HG03354 (cell line): ENCODE data around the gene NEK2.
"Not testable (repeated sequence)": the region's sequence is repeated elsewhere in the genome, so short reads cannot be mapped to it uniquely, and the experiment has no call there.

Experiments used
- ATAC-seq: cut with Tn5 transposase; IDR thresholded peaks from one replicate; pipeline ENCODE4 v1.9.1; 2021; ENCODE audit warnings: mild to moderate bottlenecking; ENCODE audit not compliant: unreplicated experiment, poor library complexity, severe bottlenecking

NEK2 gene

DNA sequence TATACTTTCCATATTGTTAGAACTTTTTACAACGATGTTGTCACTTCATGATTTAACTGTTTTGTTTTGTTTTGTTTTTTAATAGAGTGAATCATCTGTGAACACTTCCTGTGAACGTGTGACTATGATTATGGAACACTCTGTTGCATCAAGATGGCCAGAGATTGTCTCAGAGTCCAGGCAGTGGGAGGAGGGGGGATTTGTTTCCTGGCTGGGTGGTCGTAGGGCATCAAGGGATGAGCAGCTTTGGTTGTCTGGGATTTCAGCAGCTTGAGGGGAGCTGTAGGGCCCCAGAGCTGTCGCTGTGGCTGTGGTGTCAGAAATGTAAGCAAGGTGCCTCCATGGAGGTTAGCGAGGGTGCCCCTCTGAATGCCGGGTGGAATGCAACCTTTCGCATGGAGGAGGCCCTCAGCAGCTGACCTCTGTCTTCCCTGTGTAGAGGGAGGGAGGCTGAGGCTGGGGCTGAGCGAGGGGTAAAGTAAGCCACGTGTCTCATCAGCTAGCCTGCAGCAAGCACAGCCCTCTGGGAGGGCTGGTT is 21.4 kb downstream of the NEK2 start:
- no peak for ATAC-seq

DNA sequence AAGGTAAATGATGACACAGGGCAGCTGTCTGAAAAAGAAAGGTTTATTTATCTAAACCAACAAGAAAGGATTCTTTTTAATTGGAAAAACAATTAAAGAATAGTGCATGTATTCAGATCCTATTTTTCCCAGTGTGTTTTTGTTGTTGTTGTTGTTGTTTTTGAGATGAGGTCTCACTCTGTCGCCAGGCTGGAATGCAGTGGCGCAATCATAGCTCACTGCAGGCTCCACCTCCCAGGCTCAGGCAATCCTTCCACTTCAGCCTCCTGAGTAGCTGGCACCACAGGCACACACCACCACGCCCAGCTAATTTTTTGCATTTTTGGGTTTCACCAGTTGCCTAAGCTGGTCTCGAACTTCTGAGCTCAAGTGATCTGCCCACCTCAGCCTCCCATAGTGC is 22.1 kb downstream of the NEK2 start:
- ATAC-seq: no peak

DNA sequence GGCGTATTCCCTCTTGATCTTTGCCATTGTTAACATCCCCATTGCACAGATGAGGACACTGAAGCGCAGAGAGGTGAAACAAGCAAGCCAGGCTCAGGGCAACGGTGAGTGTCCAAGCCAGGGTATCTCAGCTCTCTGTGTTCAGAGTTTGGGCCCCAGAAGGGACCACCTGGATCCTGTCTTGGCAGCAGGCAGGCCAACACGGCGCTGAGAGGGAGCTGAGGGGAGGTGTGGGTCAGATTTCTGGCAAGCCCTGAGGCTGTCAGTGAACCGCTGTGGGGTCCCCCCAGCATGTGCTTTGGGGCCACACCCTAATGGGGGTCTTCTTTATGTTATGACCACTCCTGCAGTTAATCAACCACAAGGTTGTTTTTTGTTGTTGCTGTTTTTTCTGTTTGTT is 23.1 kb downstream of the NEK2 start:
- no peak for ATAC-seq

DNA sequence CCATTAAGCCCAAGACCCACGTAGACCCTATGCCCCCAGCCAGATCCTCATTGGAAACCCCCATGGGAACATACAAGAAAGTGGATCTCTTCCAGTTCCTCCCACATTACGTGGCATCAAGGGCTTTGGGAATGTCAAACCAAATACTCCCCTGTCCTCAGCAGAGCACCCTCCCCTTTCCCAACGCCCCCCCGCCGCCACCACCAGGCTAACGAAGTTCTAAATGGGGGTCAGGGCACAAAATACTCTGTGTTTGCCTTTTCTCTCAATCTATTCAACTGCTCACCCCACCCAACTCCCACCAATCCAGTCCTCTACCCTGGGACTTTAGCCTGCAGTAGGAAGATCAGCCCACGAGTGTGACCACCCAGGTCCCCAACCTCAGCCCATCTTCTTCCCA is 24.5 kb downstream of the NEK2 start:
- ATAC-seq: no peak

DNA sequence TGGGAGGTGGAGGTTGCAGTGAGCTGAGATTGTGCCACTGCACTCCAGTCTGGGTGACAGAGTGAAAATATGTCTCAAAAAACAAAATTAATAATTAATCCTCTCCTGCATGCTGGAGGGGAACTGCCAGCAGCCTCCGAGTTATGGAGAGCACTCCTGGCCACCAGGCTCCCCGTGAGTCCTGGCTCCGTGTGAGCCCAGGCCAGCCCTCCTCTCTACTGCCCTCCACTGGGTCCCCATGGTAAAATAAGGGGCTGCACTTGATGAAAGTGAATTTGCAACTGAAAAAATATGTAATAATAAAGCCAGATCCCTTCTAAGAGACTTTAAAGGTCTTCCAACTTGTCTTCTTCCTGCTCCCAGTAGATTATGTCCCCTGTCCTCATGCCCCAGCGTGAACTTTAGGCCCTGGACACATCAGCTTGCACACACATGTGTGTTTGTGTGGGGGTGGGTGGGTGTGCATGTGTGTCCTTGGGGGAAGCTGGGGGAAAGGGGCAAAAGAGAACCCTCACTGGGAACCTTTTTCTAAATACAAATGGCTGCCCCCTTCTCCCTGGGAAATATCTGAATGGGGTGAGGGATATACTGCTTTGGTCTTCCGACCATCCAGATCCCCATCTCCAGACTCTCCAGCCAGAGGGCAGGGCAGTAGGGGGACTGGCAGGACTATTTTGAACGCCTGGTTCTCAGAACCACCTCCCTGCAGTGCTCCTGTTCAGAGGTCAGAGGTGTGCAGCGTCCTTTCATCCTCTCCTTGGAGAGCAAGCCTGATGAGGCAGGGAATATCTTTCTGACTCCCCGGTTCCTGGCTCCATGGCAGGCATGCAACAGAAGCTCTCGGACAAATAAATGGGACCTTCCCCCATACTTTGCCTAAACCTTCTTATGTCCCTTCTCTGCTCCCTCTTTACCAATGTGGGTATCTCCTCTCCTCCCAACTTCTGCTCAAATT is 26.2 kb downstream of the NEK2 start:
- peak; percentile 95 for ATAC-seq

DNA sequence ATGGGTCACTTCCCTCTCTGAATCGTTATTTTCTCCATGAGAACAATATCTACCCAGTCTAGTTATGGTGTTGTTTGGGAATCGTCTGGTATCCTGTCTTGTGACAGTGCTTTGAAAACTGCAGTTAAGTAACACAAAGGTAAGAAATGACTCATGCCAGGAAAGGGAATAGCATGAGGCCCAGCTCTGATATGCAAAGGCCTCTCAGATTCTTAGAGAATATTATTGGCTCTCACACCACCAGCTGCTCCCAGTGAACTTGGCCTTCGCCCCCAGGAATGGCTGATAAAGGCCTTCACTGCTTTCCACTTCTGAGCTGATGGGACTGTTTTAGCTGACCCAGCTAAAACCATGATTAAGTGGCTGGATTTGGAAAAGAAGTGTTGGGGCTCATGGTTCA is 27.1 kb downstream of the NEK2 start:
- ATAC-seq: no peak

DNA sequence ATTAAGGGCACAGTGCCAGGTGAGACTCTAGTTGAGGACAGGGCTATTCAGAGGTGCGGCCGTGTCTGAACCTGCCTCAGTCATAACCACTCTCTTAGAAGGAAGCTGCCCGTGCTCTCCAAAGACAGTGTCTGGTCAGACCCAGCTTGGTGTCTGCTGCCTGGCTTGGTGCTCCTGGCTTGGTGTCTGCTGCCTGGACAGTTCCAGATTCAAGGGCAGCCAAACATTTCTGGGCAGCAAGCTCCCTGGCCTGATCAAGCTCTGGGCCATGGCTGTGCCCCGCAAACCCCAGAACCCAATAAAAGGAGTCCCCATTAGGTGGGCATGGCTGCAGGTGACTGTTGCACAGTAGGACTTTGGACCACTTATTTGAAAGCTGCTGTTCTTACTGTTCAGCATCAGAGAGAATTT is 27.7 kb downstream of the NEK2 start:
- no peak for ATAC-seq

DNA sequence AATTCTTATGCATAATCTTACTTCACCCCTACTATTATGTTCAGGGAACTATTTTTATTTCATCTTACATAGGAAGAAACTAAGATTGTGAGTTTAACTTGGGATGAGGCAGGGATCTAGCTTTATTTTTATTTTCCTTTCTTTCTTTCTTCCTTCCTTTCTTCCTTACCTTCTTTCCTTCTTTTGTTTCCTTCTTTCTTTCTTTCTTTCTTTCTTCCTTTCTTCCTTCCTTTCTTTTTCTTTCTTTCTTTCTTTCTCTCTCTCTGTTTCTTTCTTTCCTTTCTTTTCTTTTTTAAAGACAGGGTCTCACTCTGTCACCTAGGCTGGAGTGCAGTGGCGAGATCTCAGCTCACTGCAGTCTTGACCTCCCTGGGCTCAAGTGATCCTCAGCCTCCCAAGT is 28.9 kb downstream of the NEK2 start:
- ATAC-seq: no peak

DNA sequence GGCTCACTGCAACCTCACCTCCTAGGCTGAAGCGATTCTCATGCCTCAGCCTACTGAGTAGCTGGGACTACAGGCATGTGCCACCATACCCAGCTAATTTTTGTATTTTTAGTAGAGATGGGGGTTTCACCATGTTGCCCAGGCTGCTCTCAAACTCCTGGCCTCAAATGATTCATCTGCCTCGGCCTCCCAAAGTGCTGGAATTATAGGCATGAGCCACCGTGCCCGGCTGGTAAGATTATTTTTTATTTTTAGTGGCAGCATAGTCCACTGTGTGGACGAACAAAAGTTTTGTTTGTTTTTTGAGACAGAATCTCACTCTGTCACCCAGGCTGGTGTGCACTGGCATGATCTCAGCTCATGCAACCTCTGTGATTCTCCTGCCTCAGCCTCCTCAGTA is 29.8 kb downstream of the NEK2 start:
- ATAC-seq: not testable (repeated sequence)

DNA sequence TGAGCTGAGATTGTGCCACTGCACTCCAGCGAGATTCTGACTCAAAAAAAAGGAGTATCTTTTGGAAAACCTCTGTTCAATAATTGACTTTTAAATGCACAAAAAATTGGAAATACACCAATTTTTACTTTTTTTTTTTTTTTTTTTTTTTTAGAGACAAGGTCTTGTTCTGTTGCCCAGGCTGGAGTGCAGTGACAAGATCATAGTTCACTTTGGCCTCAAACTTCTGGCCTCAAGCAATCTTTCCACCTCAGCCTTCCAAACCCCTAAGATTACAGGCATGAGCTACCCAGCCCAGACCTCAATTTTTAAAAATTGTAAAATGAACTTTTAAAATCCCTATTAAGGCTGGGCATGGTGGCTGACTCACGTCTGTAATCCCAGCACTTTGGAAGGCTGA is 30.8 kb downstream of the NEK2 start:
- no peak for ATAC-seq

DNA sequence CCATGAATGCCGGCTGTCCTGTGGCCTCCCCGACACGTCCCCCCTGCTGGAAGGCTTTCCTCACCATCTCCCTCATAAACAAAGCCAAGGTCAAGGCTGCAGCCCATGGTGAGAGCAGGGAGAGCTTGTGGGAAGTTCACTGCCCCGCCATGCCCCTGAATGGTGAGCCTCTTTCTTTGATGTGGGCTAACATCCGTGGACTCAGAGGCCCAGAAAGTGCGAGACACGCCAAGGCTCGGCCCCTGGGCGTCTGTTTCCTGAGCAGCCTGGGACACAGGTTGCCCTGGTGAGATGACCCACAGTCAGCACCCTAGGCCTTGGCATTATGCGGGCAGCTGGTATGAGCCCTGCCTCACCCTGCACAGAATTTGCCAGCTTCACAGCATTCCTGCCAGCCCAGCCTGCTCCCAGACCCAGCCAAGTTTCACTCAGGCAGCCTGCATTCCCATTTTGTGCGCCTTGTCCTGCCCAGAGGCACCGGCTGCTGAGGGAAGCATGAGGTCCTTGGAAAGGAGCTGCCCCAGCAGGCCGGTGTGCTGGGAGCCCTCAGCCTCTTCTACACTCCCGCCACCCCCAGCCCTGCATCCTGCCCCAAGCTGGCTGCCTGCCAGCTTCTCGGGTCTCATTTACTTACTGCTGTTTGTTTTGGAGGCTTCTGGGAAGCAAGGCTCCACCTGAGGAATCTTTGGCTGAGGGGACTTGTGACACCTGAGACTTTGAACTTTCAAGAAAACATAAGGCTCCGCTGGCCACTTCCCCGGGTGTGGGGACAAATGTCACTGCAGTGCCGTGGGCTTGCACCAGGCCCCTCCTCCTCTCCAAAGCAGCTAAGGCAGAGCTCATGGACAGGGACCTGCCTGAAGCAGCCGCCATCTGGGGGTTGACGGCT is 31.9 kb downstream of the NEK2 start:
- no peak for ATAC-seq

DNA sequence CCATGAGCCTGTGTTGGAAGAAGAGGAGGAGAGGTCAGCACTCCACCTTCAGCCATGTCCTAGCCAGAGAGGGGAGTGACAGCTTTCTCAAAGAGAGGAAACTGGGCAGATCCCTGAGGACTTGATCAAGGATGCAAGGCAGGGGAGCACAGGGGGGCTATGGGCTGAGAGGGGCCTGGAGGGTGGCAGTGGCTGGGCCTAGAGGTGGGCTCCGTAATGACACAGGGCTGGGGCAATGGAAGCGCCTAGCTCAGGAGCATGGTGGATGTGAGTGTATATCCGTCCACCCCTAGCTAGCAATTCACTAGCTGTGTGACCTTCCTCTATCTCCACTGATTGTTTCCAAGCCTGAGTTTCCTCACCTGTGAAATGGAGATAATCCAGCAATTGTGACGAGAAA is 32.6 kb downstream of the NEK2 start:
- ATAC-seq: no peak

DNA sequence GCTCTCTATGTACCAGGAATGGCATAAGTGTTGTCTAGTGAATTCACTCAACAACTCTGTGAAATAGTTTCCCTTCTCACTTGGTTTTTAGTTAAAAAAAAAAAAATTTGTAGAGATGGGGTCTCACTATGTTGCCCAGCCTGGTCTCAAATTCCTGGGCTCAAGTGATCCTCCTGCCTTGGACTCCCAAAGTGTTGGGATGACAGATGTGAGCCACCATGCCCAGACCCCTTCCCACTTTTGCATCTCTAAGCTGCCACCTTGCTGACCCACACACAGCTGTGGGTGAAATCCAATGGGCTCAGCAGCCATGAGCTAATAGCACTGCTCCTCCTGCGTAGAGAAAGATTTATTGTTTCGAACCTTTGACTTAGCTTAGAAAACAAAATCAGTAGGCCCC is 33.5 kb downstream of the NEK2 start:
- no peak for ATAC-seq

DNA sequence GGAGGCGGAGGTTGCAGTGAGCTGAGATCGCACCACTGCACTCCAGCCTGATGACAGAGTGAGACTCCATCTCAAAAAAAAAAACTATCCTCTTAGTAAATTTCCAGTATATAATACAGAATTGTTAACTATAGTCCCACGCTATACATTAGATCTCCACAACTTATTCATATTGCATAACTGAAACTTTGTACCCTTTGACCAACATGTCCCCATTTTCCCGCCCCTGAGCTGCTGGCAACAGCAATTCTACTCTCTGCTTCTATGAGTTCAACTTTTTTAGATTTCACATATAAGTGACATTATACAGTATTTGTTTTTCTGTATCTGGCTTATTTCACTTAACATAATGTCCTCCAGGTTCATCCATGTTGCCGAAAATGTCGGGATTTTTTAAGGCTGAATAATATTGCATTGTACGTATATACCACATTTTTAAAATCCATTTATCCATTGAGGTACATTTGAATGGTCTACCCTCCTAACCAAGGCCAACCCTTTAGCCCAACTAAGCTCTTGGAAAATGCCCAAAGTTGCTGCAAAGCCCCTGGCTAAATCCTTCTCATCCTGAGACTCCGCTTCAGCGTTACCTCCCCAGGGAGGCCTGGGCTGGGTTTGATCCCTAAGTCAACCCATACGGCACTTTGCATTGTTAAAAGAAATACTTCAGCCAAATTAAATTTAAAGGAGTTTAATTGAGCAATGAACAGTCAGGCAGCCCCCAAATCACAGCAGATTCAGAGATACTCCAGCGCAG is 34.2 kb downstream of the NEK2 start:
- ATAC-seq: no peak

DNA sequence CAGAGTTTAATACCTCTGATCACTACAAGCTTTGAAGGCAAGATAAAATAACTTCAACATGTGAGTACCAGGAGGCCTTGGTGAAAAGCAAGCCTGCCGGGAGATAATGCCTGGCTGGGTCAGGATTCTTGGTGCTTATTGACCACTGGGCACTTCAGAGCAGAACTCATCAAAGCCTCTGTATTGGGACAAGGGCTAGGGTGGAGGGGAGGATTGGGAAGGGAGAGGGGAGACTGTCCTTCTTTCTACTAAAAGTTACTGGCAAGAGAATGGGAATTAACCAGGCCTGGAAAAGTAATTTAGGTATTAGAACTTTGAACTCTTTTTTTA is 35.2 kb downstream of the NEK2 start:
- no peak for ATAC-seq

DNA sequence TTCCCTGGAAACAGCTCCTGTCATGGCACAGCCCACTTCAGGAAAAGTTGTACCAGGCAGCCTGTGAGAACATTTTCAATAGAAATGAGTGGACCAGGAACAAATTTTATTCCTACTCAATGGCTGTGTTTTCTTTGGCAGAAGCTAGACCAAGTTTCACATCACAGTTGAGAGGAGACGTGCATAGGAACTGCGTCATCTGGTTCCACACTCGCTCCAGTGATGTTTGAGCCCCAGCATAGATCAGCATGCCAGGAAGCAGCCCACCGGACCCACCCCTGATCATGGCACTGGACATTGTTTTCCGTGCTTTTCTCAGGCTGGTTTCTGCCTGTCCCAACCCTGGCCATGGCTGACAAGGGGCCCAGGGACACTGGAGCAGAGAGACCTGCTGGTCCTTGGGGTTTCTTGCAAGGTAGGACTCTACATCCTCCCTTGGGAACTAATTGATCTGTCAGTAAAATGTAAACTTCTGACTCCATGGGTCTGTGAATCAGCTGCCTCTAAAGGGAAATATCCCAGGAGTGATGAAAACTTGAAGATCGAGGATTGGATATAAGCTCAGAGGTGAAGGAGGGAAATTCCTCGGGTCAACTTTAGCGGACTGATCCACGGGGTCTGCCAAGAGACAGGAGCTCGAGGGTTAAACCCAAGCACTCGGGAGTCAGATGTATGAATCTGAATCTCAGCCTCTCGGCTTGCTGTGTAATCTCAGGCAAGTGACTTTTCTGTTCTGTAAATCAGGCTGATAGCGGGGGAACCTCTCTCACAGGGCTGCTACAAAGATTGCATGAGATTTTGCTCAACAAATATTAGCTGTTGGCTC is 35.7 kb downstream of the NEK2 start:
- ATAC-seq: no peak

DNA sequence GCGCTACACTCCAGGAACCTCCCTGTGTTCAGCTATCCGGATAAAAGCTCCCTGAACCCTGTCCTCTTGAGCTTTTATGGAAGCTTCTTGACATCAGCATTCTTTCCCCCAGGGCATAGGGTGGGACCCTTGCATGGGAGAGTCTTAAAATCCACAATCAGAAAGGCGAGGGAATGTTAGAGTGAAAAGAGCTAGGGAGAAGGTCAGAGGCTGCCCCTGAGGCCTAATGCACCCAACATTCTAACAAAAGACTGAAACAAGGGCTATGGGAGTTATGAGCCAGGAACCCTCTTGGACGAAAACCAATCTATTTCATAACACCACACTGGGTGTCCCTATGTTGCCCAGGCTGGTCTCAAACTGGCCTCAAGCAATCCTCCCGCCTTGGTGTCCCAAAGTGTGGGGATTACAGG is 36.7 kb downstream of the NEK2 start:
- ATAC-seq: no peak

DNA sequence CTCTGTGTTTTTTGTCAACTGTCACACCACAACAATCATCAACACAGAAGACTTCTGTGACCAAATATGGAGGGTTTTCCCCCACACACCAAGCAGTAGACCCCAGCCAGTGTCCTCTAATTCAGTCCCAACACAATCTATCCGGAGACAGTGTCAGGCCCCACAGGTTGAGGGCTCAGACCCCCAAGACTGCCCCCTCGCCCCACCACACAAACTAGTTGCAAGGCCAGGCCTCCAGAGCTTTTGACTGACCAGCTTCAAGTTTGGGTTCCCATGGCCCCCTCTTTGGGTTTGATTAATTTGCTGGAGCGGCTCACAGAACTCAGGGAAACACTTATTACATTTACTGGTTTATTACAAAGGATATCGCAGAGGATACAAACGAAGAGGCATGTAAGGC is 37.2 kb downstream of the NEK2 start:
- ATAC-seq: no peak

DNA sequence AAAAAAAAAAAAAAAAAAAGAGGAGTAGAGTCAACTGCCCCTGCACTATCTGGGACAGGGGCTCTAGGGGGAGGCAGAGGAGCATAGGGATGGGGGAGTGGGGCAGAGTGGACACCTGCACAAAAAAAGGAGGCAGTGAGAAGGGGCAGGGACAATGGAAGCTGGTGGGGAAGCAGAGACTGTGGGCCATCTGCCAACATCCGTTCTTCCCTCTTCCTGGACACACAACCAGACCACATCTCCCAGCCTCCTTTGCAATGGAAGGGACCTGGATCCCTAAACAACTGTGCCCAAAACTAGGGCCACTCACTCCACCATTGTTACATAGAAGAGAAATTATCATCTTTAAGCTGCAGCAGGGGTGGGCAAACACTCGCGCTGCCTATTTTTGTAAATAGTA is 38.4 kb downstream of the NEK2 start:
- no peak for ATAC-seq
